Measurements from ENCODE around the gene CCDC157.

DNA sequence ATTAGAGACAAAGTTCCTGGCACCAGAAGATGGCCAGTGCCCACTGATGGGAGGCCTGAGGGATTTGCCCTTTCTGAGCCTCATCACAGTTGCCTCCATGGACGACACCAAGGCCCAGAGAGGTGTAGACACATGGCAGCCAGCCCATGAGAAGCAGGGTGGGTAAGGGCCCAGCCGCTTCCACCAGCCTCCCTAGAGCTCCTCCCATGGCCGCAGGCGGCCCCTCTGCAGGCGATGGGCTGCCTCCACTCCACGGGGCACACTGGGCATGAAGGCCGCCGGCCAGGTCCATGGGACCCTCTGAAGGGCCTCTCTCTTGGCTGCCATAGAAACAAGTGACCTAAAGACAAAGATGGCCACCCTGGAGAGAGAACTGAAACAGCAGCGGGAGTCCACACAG, 14.5 kb downstream of the CCDC157 start:
- TF ChIP-seq, protein P1, sequence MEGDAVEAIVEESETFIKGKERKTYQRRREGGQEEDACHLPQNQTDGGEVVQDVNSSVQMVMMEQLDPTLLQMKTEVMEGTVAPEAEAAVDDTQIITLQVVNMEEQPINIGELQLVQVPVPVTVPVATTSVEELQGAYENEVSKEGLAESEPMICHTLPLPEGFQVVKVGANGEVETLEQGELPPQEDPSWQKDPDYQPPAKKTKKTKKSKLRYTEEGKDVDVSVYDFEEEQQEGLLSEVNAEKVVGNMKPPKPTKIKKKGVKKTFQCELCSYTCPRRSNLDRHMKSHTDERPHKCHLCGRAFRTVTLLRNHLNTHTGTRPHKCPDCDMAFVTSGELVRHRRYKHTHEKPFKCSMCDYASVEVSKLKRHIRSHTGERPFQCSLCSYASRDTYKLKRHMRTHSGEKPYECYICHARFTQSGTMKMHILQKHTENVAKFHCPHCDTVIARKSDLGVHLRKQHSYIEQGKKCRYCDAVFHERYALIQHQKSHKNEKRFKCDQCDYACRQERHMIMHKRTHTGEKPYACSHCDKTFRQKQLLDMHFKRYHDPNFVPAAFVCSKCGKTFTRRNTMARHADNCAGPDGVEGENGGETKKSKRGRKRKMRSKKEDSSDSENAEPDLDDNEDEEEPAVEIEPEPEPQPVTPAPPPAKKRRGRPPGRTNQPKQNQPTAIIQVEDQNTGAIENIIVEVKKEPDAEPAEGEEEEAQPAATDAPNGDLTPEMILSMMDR (IDR thresholded peaks at IDR 0.05): no peak
- no peak for TF ChIP-seq POLR2A (IDR thresholded peaks at IDR 0.05)
